ENCODE results near the gene CHD2.

Gene CHD2

GRCh38 chr15:93047621-93048425 is 147.7 kb downstream of the CHD2 start:
- no peaks in the 10 kb centered on the region for H3K9me2 ChIP-seq (ENCODE audit: low read depth, low read length)
- H3K27ac ChIP-seq (ENCODE audit: low read depth, low read length, poor library complexity, severe bottlenecking): no peak overlapping the region
- no peak overlapping the region for H3K4me2 ChIP-seq (ENCODE audit: low read length)

GRCh38 chr15:93048426-93048721 is 148.2 kb downstream of the CHD2 start:
- TF ChIP-seq, protein P1, sequence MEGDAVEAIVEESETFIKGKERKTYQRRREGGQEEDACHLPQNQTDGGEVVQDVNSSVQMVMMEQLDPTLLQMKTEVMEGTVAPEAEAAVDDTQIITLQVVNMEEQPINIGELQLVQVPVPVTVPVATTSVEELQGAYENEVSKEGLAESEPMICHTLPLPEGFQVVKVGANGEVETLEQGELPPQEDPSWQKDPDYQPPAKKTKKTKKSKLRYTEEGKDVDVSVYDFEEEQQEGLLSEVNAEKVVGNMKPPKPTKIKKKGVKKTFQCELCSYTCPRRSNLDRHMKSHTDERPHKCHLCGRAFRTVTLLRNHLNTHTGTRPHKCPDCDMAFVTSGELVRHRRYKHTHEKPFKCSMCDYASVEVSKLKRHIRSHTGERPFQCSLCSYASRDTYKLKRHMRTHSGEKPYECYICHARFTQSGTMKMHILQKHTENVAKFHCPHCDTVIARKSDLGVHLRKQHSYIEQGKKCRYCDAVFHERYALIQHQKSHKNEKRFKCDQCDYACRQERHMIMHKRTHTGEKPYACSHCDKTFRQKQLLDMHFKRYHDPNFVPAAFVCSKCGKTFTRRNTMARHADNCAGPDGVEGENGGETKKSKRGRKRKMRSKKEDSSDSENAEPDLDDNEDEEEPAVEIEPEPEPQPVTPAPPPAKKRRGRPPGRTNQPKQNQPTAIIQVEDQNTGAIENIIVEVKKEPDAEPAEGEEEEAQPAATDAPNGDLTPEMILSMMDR (IDR thresholded peaks at IDR 0.05; ENCODE audit: low read length): no peak
- TF ChIP-seq EZH2 (IDR thresholded peaks at IDR 0.05; ENCODE audit: borderline replicate concordance, low read length): no peak
- Histone ChIP-seq H3K9ac (ENCODE audit: low read length) (no peak overlapping the region), H3F3A (ENCODE audit: insufficient read depth, low read length) (no peaks in the 10 kb centered on the region), H3K4me2 (ENCODE audit: low read length) (no peak overlapping the region), H3K9me3 (ENCODE audit: low read length) (no peaks in the 10 kb centered on the region), H3K79me2 (ENCODE audit: insufficient read depth, low read length) (no peaks in the 10 kb centered on the region), H3K9me2 (ENCODE audit: low read depth, low read length) (no peaks in the 10 kb centered on the region), H3K4me3 (ENCODE audit: low read depth, low read length, poor library complexity, severe bottlenecking) (no peak overlapping the region), H3K4me1 (ENCODE audit: insufficient read depth, low read length, severe bottlenecking) (no peaks in the 10 kb centered on the region), H4K20me1 (ENCODE audit: insufficient read depth, low read length) (no peaks in the 10 kb centered on the region), H3K27me3 (ENCODE audit: insufficient read depth, low read length) (peaks cover 12% of the 10 kb centered on the region; the same call in 1 of the 2 replicates), H3K27ac (ENCODE audit: low read depth, low read length, poor library complexity, severe bottlenecking) (no peak overlapping the region), H2AFZ (ENCODE audit: low read length) (no peak overlapping the region), H3K36me3 (ENCODE audit: insufficient read depth, low read length) (no peaks in the 10 kb centered on the region)

More at GRCh38 chr15:93047621-93048425, 147.7 kb downstream of the CHD2 start:
- H2AFZ ChIP-seq (ENCODE audit: low read length): no peak overlapping the region
- no peaks in the 10 kb centered on the region for H3F3A ChIP-seq (ENCODE audit: insufficient read depth, low read length)
- H3K79me2 ChIP-seq (ENCODE audit: insufficient read depth, low read length): no peaks in the 10 kb centered on the region
- no peaks in the 10 kb centered on the region for H3K36me3 ChIP-seq (ENCODE audit: insufficient read depth, low read length)
- no peak overlapping the region for H3K9ac ChIP-seq (ENCODE audit: low read length)
- no peaks in the 10 kb centered on the region for H3K9me3 ChIP-seq (ENCODE audit: low read length)
- H3K4me1 ChIP-seq (ENCODE audit: insufficient read depth, low read length, severe bottlenecking): no peaks in the 10 kb centered on the region
- no peaks in the 10 kb centered on the region for H4K20me1 ChIP-seq (ENCODE audit: insufficient read depth, low read length)
- peaks cover 12% of the 10 kb centered on the region; the same call in 1 of the 2 replicates for H3K27me3 ChIP-seq (ENCODE audit: insufficient read depth, low read length)
- no peak for TF ChIP-seq EZH2 (IDR thresholded peaks at IDR 0.05; ENCODE audit: borderline replicate concordance, low read length)
- TF ChIP-seq, protein P1 (IDR thresholded peaks at IDR 0.05; ENCODE audit: low read length): no peak
- H3K4me3 ChIP-seq (ENCODE audit: low read depth, low read length, poor library complexity, severe bottlenecking): no peak overlapping the region

DNA sequence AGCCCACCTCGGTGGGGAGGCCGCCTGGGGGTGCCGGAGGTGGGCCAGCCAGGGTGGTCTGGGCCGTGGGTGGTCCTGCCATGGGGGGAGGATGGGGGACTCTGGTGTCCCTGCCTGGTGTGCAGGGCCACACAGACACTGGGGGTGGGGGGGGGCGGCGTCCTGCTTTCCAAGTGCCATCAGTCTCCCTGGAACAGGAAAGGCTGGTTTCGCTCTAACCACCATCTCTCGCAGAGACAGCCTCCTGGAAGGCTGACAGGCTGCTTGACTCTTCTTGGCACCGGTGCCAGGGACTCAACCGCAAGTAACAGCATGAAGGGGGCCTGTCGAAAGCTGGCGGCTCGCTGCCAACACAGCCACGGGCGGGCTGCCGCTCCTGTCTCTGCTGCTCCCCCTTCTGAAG is 148.6 kb downstream of the CHD2 start:
- no peaks in the 10 kb centered on the region for H3K4me1 ChIP-seq (ENCODE audit: insufficient read depth, low read length, severe bottlenecking)
- H3K27ac ChIP-seq (ENCODE audit: low read depth, low read length, poor library complexity, severe bottlenecking): no peak overlapping the region
- peaks cover 12% of the 10 kb centered on the region; the same call in 1 of the 2 replicates for H3K27me3 ChIP-seq (ENCODE audit: insufficient read depth, low read length)
- no peaks in the 10 kb centered on the region for H3K9me3 ChIP-seq (ENCODE audit: low read length)
- no peak overlapping the region for H3K9ac ChIP-seq (ENCODE audit: low read length)
- H3K4me3 ChIP-seq (ENCODE audit: low read depth, low read length, poor library complexity, severe bottlenecking): no peak overlapping the region
- no peak overlapping the region for H3K4me2 ChIP-seq (ENCODE audit: low read length)
- H3K36me3 ChIP-seq (ENCODE audit: insufficient read depth, low read length): no peaks in the 10 kb centered on the region
- no peak for TF ChIP-seq EZH2 (IDR thresholded peaks at IDR 0.05; ENCODE audit: borderline replicate concordance, low read length)
- TF ChIP-seq, protein P1 (IDR thresholded peaks at IDR 0.05; ENCODE audit: low read length): no peak
- no peaks in the 10 kb centered on the region for H4K20me1 ChIP-seq (ENCODE audit: insufficient read depth, low read length)
- no peaks in the 10 kb centered on the region for H3K79me2 ChIP-seq (ENCODE audit: insufficient read depth, low read length)
- H2AFZ ChIP-seq (ENCODE audit: low read length): no peak overlapping the region
- H3F3A ChIP-seq (ENCODE audit: insufficient read depth, low read length): no peaks in the 10 kb centered on the region
- H3K9me2 ChIP-seq (ENCODE audit: low read depth, low read length): no peaks in the 10 kb centered on the region

Measured in OCI-LY1 (cell line).